NCI-H2227 (cell line): ENCODE measurements around the gene DIRAS1.
"Not testable (repeated sequence)": the region's sequence is repeated elsewhere in the genome, so short reads cannot be mapped to it uniquely, and the experiment has no call there.

Experiments
- DNase-seq: peaks from one replicate; lab custom pipeline; 2025; ENCODE audit not compliant: unreplicated experiment; lab: John Stamatoyannopoulos, UW

The DIRAS1 gene

GRCh38 chr19:2714102-2714501, 7.1 kb downstream of the DIRAS1 start:
- DNase-seq = not testable (repeated sequence)

GRCh38 chr19:2713170-2713569, 8.0 kb downstream of the DIRAS1 start:
- DNase-seq = not testable (repeated sequence)

- no peak for DNase-seq
These were observed 9.3 kb downstream of the DIRAS1 start for GRCh38 chr19:2711875-2712205.

- no peak for DNase-seq
These were observed 9.8 kb downstream of the DIRAS1 start for GRCh38 chr19:2711172-2711874.

- DNase-seq = no peak
These were observed 14.9 kb downstream of the DIRAS1 start for GRCh38 chr19:2706251-2706650.

GRCh38 chr19:2703691-2704216, 17.4 kb downstream of the DIRAS1 start:
- no peak for DNase-seq

- DNase-seq = no peak
These were observed 18.1 kb downstream of the DIRAS1 start for GRCh38 chr19:2703077-2703437.

GRCh38 chr19:2702170-2703076, 18.7 kb downstream of the DIRAS1 start, which contains the start of gene GNG7:
GNG7 (minus strand) TSS chr19:2702694; CDS start chr19:2520688, 182,006 bp downstream.
- peak; percentile 93 for DNase-seq

GRCh38 chr19:2701361-2702169, 19.6 kb downstream of the DIRAS1 start:
- no peak for DNase-seq

GRCh38 chr19:2700660-2701360, 20.4 kb downstream of the DIRAS1 start:
- no peak for DNase-seq

- DNase-seq = no peak
These were observed 21.6 kb downstream of the DIRAS1 start for GRCh38 chr19:2699413-2700140.

- no peak for DNase-seq
These were observed 27.0 kb downstream of the DIRAS1 start for GRCh38 chr19:2694196-2694595.

- DNase-seq = no peak
These were observed 27.5 kb downstream of the DIRAS1 start for GRCh38 chr19:2693492-2694160.

- no peak for DNase-seq
These were observed 29.2 kb downstream of the DIRAS1 start for GRCh38 chr19:2691951-2692350.

- no peak for DNase-seq
These were observed 30.3 kb downstream of the DIRAS1 start for GRCh38 chr19:2690856-2691255.

- DNase-seq = no peak
These were observed 34.8 kb downstream of the DIRAS1 start for GRCh38 chr19:2686360-2686759.

GRCh38 chr19:2685204-2685704, 35.9 kb downstream of the DIRAS1 start:
- no peak for DNase-seq

GRCh38 chr19:2683430-2684003, 37.7 kb downstream of the DIRAS1 start:
- DNase-seq = no peak

- no peak for DNase-seq
These were observed 40.4 kb downstream of the DIRAS1 start for GRCh38 chr19:2680808-2681207.
